Stimulated activated CD8-positive, alpha-beta memory T cell treated with anti-CD3 and anti-CD28 coated beads, Interleukin-4, amount 100 ng/mL, for 4 hours (primary cell): ENCODE measurements around the gene LRRC3.

Experiments used
- DNase-seq, 2 donors: peaks; one replicate each; pipeline ENCODE4 v3.0.0-alpha.2; 2020; ENCODE audit warnings: low read depth in 2 of 2, low spot score in 1 of 2

The LRRC3 gene

DNA sequence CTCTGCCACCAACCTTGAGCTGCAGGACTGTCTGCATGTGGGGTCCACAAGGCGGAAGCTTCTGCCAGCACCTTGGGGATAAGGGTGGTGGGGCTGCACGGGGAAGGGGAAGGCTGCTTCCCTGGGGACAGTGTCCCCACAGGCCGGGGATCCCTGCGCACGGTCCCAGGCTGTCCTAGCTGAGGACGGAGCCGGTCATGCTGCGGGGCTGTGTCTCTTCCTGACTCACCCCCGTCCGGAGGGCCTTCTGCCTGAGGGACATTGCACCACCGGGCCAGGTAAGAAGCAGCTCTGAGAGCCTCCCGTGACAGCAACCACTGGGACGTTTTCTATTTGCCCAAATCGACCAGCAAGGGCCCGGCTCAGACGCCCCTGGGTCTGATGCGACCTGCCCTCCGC, 54.8 kb downstream of the LRRC3 start:
- DNase-seq, result no peak

DNA sequence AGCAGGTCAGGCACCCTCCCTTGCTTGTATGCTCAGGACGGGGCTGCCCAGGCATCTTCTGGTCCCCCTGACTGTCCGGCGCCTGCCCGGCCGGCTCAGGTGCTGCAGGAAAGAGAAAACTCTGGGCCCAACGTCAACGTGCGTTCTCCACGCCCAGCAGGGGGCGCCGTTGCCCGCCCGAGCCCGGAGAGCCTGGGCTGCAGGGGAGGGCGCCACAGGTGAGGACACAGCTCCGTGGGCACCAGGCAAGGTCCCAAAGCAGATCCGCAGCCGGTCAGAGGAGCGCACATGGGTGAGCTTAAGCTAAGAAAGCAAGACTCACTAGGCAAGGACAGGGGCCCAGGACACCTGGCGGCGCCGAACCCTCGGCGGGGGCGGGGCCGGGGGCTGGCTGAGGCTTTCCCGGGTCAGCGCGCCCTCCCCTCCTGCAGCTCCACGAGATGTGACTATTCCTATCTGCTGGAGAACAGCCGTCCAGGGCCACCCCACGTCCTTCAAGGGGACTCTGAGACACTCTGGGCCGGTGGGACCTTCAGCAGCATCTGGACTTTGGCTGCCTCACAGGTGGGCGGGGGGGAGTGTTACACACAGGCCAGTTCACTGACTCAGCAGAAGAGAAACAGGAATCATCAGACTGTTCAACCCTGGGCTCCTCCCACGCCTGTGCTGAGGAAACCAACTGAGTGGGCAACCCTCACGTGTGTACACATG, 55.4 kb downstream of the LRRC3 start:
- peak; percentile 48 to 58 for DNase-seq

DNA sequence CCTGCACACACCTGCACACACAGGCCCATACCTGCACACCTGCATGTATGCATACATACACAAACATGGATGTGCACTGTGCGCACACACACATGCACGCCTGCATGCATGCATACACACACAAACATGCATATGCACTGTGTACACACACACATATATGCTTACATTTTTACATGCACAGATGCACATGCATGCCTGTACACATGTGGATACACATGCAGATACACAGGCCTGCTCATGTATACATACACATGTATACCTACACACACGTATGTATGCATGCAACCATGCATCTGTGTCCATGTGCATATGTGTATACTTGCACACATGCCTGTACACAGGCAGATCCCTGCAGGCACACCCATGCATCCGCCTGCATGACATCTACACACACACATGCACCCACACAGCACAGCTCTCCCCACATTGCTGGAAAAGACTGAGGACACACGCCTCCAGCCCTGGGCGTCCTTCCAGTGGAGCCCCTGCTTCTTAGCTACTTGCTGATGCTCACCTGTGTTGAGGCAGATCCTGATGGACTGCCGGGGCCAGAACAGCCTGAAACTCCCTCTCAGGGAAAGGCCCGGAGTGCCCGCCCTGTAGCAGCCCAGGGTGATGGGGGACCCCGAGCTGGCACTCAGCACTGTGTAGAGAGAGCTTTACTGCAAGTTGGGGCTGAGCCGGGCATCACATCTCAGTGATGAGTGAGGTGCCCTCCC, 56.1 kb downstream of the LRRC3 start:
- no peak for DNase-seq
